HUDEP-2 (cell line): ENCODE data around the gene UQCRHL.

Experiments
- DNase-seq, 76 experiments: peaks; one replicate each; lab custom pipeline; 2025; ENCODE audit not compliant: unreplicated experiment in 76 of 76; lab: John Stamatoyannopoulos, UW

The UQCRHL gene

GRCh38 chr1:15799928-15800835 is 7.3 kb downstream of the UQCRHL start:
- peak in 2 of 76 experiments; percentile 15 to 26 for DNase-seq

- no peak for DNase-seq
These were observed 8.2 kb downstream of the UQCRHL start for GRCh38 chr1:15799004-15799867.

DNA sequence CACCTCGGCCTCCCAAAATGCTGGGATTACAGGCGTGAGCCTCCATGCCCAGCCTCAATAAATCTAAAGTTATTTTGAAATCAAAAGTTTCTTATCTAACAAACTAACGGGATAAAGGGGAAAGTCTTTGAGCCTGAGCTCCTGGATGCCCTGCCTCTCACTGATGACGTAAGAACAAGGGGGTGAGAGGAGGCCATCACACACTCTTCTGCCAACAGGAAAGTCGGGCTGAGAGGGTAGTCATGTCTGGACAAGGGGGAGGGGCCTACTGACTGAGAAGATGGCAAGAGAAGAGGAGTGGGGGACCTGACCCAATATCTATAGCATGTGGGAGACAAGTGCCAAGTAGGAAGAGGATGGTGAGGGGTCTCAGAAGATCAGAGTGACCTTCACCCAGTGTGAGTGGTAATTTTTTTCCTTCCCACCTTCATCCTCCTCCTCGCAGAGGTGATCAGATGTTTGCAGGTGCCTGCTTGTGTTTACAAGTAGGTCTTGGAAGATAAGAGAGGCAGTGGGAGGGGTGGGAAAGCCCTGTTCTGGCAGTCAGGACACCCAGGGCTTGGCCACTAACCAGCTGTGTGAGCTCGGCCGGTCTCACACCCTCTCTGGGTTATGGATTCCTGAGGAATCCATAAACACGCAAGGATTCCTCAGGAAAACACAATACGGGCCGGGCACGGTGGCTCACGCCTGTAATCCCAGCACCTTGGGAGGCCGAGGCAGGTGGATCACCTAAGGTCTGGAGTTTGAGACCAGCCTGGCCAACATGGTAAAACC is 9.6 kb downstream of the UQCRHL start:
- DNase-seq = no peak

GRCh38 chr1:15796086-15796462 is 11.4 kb downstream of the UQCRHL start:
- DNase-seq = no peak

DNA sequence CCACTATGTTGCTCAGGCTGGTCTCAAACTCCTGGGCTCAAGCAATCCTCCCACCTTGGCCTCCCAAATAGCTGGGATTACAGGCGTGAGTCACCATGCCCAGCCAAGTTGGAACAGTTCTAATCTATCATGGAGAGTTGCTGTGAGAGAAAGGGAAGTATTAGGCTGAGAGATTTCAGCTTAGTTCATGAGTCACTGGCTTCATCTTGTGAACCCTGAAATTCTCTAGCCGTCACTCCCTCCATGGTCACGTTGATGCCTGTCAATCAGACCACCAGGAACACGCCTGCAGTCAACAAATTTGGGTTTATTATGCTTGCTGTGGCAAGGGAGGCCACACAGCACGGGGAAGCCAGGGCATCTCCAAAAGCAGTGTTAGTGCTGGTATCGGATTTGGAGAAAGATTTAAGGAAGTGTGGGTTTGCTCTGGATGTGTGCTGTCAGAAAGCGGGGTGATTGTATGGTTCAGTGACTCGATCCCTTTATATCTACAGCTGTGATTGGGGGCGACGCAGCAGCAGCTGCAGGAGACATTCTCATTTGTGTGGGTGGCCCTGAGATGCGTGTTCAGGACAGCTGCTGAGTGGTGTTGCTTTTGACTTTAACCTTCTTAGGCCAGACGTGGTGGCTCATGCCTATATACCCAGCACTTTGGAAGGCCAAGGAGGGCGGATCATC is 18.7 kb downstream of the UQCRHL start:
- DNase-seq = peak in 2 of 76 experiments; percentile 2 to 3

GRCh38 chr1:15786581-15786980 is 20.9 kb downstream of the UQCRHL start:
- no peak for DNase-seq

DNA sequence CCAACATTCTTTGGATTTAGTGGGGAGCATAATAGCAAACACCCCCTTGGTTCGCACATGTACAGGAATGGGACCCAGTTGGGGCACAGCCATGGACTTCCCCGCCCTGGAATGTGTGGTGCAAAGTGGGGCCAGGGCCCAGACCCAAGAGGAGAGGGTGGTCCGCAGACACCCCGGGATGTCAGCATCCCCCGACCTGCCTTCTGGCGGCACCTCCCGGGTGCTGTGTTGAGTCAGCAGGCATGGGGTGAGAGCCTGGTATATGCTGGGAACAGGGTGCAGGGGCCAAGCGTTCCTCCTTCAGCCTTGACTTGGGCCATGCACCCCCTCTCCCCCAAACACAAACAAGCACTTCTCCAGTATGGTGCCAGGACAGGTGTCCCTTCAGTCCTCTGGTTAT is 21.8 kb downstream of the UQCRHL start:
- DNase-seq = no peak

GRCh38 chr1:15777909-15778707 is 29.3 kb downstream of the UQCRHL start:
- no peak for DNase-seq

DNA sequence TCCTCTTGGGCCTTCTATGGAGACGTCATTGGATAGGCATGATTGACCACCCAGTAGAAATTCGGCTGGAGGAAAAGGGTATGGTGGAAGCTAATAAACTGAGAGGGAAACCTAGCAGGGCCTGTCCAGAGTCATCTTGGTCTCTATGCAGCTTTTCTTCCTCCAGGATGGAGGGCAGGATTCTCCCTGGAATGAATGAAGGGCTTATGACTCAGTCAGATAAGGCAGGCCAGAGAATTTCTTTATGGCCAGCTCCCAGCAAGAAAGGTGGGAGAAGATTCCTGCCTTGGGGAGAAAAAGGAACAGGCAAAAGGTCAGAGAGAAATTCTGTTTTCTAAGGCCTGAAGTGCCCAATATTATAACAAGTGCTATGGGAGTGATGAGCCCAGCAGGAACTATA is 31.7 kb downstream of the UQCRHL start:
- no peak for DNase-seq

- DNase-seq = no peak
These were observed 35.5 kb downstream of the UQCRHL start for GRCh38 chr1:15771836-15772515.

DNA sequence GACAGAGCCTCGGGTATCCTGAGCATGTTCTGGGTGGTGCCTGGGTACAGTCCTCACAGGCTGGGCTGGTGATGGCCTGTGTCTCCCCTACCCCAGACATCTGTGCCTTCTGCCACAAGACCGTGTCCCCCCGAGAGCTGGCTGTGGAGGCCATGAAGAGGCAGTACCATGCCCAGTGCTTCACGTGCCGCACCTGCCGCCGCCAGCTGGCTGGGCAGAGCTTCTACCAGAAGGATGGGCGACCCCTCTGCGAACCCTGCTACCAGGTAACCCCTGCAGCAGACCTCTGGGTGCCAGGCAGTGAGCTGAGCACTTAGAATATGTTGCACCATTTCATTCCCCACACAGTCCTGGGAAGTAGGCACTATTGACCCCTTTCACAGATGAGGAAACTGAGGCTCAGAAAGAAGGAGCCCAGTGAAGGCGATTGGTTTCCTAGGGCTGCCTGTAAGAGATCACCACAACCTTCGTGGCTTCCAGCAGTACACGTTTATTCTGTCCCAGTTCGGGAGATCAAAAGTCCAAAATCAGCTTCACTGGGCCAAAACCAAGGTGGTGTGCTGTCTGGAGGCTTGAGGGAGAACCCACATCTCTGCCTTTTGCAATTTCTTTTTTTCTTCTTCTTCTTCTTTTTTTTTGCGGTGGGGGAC is 37.0 kb downstream of the UQCRHL start:
- DNase-seq = no peak

DNA sequence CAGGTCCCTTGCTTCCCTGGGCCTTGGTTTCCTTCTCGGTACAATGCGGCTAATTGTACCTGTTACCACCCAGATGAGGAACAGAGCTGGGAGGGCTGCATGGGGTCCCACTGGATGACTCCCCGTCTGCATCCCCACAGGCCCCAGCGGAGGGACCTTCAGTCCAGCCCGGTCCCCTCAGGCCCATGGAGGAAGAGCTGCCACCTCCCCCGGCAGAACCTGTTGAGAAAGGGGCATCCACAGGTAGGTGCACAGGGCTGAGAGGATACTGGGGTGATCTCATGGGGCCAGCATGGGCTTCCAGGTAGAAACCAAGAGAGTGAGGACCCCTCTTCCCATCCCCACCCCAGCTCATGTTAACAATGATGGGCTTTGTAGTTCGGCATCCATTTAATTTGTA is 39.1 kb downstream of the UQCRHL start:
- no peak for DNase-seq

DNA sequence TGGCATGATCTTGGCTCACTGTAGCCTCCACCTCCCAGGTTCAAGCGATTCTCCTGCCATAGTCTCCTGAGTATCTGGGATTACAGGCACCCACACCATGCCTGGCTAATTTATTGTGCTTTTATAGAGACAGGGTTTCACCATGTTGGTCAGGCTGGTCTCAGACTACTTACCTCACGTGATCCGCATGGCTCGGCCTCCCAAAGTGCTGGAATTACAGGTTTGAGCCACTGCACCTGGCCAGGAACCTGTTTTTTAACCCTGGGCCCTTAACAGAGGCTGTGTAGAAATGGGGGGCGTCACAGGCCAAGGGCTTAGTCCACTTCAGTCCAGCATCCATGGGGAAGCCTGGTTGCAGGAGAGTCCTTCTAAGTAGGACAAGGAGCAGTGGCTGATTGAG is 39.5 kb downstream of the UQCRHL start:
- DNase-seq = no peak

- DNase-seq = no peak
These were observed 41.8 kb downstream of the UQCRHL start for GRCh38 chr1:15765495-15766194.

- no peak for DNase-seq
These were observed 42.6 kb downstream of the UQCRHL start for GRCh38 chr1:15764890-15765289.

- no peak for DNase-seq
These were observed 43.1 kb downstream of the UQCRHL start for GRCh38 chr1:15764269-15764764.

- no peak for DNase-seq
These were observed 44.9 kb downstream of the UQCRHL start for GRCh38 chr1:15762546-15762945.
